ENCODE results near the gene SLC23A3.

SLC23A3 gene

DNA sequence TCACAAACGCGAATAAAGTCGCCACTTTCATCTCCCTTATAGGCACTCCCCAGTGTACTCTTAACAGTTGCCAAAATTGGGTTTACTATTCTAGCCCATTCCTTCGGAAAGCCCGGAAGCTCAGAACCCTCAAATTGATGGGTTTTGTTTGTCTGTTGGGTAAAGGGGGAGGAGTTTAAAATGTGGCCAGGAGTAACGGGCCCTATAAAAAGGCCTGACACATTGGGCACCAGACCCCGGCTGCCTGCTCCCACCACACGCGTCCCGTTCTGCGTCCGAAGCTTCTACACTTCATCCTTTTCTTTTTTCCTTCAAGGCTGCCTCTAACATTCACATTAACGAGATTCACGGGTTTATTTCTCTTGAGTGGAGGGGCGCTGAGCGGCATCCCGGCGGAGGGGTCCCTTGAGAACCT lies 10.1 kb downstream of the SLC23A3 start:
- DNase-seq (ENCODE audit: low read depth, low spot score) = no peak
- in situ Hi-C loops (cut with HindIII; ENCODE audit: low sequenced_read_pairs) = no loop called here
- H3K4me3 ChIP-seq (ENCODE audit: low read depth, low read length) = peak overlapping the region; percentile 68
- TF ChIP-seq, protein P1, sequence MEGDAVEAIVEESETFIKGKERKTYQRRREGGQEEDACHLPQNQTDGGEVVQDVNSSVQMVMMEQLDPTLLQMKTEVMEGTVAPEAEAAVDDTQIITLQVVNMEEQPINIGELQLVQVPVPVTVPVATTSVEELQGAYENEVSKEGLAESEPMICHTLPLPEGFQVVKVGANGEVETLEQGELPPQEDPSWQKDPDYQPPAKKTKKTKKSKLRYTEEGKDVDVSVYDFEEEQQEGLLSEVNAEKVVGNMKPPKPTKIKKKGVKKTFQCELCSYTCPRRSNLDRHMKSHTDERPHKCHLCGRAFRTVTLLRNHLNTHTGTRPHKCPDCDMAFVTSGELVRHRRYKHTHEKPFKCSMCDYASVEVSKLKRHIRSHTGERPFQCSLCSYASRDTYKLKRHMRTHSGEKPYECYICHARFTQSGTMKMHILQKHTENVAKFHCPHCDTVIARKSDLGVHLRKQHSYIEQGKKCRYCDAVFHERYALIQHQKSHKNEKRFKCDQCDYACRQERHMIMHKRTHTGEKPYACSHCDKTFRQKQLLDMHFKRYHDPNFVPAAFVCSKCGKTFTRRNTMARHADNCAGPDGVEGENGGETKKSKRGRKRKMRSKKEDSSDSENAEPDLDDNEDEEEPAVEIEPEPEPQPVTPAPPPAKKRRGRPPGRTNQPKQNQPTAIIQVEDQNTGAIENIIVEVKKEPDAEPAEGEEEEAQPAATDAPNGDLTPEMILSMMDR (IDR thresholded peaks at IDR 0.05; ENCODE audit: low read depth, low read length) = no peak

DNA sequence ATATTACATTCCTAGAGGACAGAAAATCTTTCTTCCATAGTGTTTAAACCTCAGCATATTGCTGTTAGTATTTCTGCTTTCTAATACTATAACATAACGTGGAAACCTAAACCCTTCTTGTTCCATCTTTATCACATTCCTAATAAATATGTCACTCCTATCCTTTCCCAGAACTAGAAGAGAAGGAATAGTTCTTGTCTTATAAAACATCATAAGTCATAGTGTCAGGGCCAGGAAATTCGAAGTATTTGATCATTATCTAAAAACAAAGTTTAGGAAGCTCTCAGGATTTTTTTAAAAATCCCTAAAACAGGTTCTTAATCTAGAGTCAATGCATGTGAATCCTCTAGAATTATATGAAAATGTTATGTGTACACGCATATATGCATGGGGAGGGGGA lies 11.2 kb downstream of the SLC23A3 start:
- TF ChIP-seq, protein P1 (IDR thresholded peaks at IDR 0.05; ENCODE audit: low read depth, low read length) = no peak
- DNase-seq (ENCODE audit: low read depth, low spot score) = no peak
- H3K4me3 ChIP-seq (ENCODE audit: low read depth, low read length) = no peak overlapping the region
- in situ Hi-C loops (cut with HindIII; ENCODE audit: low sequenced_read_pairs) = no loop called here

DNA sequence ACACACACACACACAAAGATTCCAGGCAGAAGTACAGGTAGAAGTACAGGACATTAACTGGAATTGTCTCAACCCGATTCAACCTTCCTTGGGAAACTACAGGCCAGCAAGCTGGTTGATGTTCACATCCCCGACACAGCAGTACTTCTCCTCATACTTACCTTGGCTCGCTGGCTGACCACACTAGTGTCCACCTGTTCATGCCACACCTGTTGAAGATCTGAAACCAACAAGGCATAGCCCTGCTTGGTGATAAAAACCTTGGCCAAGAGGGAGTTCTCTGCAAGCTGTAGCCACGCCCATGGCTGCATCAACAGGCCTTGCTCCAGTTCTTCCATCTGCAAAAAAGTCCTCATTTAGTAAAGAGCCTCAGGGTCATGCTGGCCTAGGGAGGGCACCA lies 11.8 kb downstream of the SLC23A3 start:
- H3K4me3 ChIP-seq (ENCODE audit: low read depth, low read length) = no peak overlapping the region
- in situ Hi-C loops (cut with HindIII; ENCODE audit: low sequenced_read_pairs) = no loop called here
- TF ChIP-seq, protein P1 (IDR thresholded peaks at IDR 0.05; ENCODE audit: low read depth, low read length) = no peak
- DNase-seq (ENCODE audit: low read depth, low spot score) = no peak

GRCh38 chr2:219157396-219157795 lies 12.4 kb downstream of the SLC23A3 start:
- H3K4me3 ChIP-seq (ENCODE audit: low read depth, low read length) = no peak overlapping the region
- TF ChIP-seq, protein P1 (IDR thresholded peaks at IDR 0.05; ENCODE audit: low read depth, low read length) = no peak
- in situ Hi-C loops (cut with HindIII; ENCODE audit: low sequenced_read_pairs) = no loop called here
- no peak for DNase-seq (ENCODE audit: low read depth, low spot score)

DNA sequence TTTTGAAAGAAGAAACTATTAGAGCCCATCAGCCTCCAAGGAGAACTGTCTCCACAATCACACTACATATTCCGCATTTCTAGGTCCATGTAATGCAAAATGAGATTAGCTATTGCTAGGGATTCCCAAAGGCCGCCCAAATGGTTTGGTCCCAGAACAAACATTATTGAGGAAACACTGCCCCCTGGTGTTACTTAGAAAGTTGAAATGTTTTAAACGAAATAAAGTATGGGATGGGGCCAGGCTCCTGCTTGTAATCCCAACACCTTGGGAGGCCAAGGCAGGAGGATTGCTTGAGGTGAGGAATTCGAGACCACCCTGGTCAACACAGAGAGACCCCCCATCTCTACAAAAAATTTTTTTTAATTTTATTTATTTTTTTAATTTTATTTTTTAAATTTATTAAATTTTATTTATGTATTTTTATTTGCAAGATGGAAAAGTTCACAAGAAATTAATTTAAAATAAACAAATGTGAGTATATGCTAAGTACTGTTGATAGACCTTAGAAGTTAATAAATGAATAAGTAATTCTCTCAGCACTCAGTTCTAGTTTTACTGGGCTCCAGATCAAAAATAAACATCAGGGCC lies 14.7 kb downstream of the SLC23A3 start:
- DNase-seq (ENCODE audit: low read depth, low spot score) = peak; percentile 75
- TF ChIP-seq, protein P1 (IDR thresholded peaks at IDR 0.05; ENCODE audit: low read depth, low read length) = peak; percentile 6
- H3K4me3 ChIP-seq (ENCODE audit: low read depth, low read length) = no peak overlapping the region
- in situ Hi-C loops (cut with HindIII; ENCODE audit: low sequenced_read_pairs) = no loop called here

GRCh38 chr2:219149667-219150066 lies 20.2 kb downstream of the SLC23A3 start:
- DNase-seq (ENCODE audit: low read depth, low spot score) = peak; percentile 7
- TF ChIP-seq, protein P1 (IDR thresholded peaks at IDR 0.05; ENCODE audit: low read depth, low read length) = no peak
- no peak overlapping the region for H3K4me3 ChIP-seq (ENCODE audit: low read depth, low read length)
- in situ Hi-C loops (cut with HindIII; ENCODE audit: low sequenced_read_pairs) = no loop called here
